ENCODE data around the gene EPB41L3.

- no peak for TF ChIP-seq CTCF (IDR thresholded peaks at IDR 0.05)
- TF ChIP-seq REST (IDR thresholded peaks at IDR 0.05; ENCODE audit: insufficient read depth in 1 of 2, low read depth in 2 of 2, low read length in 1 of 2), result no peak
- TF ChIP-seq POLR2AphosphoS5 (IDR thresholded peaks at IDR 0.05; ENCODE audit: low read depth, low read length), result no peak
Measured at GRCh38 chr18:5425721-5426120, 118.1 kb downstream of the EPB41L3 start.
